GM12878 (cell line): ENCODE data around the gene TVP23C. TPM values are rescaled to one million over a fixed set of nuclear protein-coding genes. Genes with fewer than 3 reads are reported as not detected.

Experiments used
- ATAC-seq: fragments of 200-7000 bp; cut with Tn5 transposase; 3 replicates; pipeline ENCODE4 v1.9.1; 2020; ENCODE audit warnings: mild to moderate bottlenecking, moderate library complexity
- BruUV-seq: library from RNA; stranded (reverse); fragments of 400-500 nt; replicated peaks from 2 replicates; lab custom pipeline; 2021; lab: Mats Ljungman, UMichigan
- CTCF ChIA-PET: fragments of 300-600 bp; sonication (Branson Sonifier 250); formaldehyde crosslinking; extraction: SDS; loops from one replicate; lab custom pipeline; 2021; ENCODE audit warnings: inconsistent platforms; lab: Yijun Ruan, JAX
- POLR2A ChIA-PET: fragments of 350-600 bp; formaldehyde crosslinking; extraction: SDS; loops from one replicate; lab custom pipeline; 2021; ENCODE audit warnings: inconsistent platforms; lab: Charles Lee
- RAD21 ChIA-PET: fragments of 300-600 bp; sonication (Branson Sonifier 250); formaldehyde crosslinking; loops from one replicate; lab custom pipeline; 2023; ENCODE audit warnings: antibody characterized with exemption; ENCODE audit not compliant: unreplicated experiment; lab: Charles Lee
- SMC1A ChIA-PET: fragments of 300-600 bp; sonication (Branson Sonifier 250); formaldehyde crosslinking; loops from one replicate; lab custom pipeline; 2023; ENCODE audit not compliant: unreplicated experiment, uncharacterized antibody; lab: Charles Lee
- DNase-seq: peaks from one replicate; pipeline ENCODE4 v3.0.0-alpha.2; 2011; ENCODE audit warnings: low read depth, low spot score
- FAIRE-seq: peaks from 3 replicates; lab custom pipeline; 2011; peaks lifted over from hg19 to GRCh38; lab: Jason Lieb, UNC
- H2AFZ ChIP-seq: 2 replicates; pipeline ENCODE4 v1.6.0; 2011; ENCODE audit warnings: low read depth, low read length, control low read depth; ENCODE audit not compliant: control insufficient read depth
- H3K27ac ChIP-seq: 2 replicates; pipeline ENCODE4 v1.5.1; 2011; ENCODE audit warnings: control low read depth; ENCODE audit not compliant: control insufficient read depth, insufficient read depth
- H3K27me3 ChIP-seq, 2 experiments: replicated peaks in 1 of 2; 2 replicates each; pipeline versions ENCODE4 v1.6.0 to v1.6.1; 2011; ENCODE audit warnings: low read length in 1 of 2; ENCODE audit not compliant: control insufficient read depth in 2 of 2, insufficient read depth in 2 of 2
- H3K36me3 ChIP-seq, 2 experiments: 2 replicates each; pipeline ENCODE4 v1.5.1; 2011; ENCODE audit warnings: low read length in 1 of 2; ENCODE audit not compliant: control insufficient read depth in 2 of 2, insufficient read depth in 2 of 2
- H3K4me1 ChIP-seq: 2 replicates; pipeline ENCODE4 v1.6.1; 2011; ENCODE audit warnings: mild to moderate bottlenecking, low read length, moderate library complexity, mixed read lengths; ENCODE audit not compliant: control insufficient read depth, insufficient read depth
- H3K4me2 ChIP-seq: 2 replicates; pipeline ENCODE4 v1.6.0; 2011; ENCODE audit warnings: control low read depth; ENCODE audit not compliant: control insufficient read depth, insufficient read depth
- H3K4me3 ChIP-seq: fragments of 200-600 bp; sonication (generic); 2 replicates; pipeline ENCODE4 v1.5.1; 2016
- H3K79me2 ChIP-seq: 2 replicates; pipeline ENCODE4 v1.6.0; 2011; ENCODE audit warnings: low read length; ENCODE audit not compliant: control insufficient read depth, insufficient read depth
- H3K9ac ChIP-seq: 2 replicates; pipeline ENCODE4 v1.8.0; 2011; ENCODE audit warnings: low read length, control low read depth, mixed read lengths; ENCODE audit not compliant: control insufficient read depth, insufficient read depth
- H3K9me3 ChIP-seq: replicated peaks from 3 replicates; pipeline ENCODE4 v1.5.1; 2011; ENCODE audit warnings: mild to moderate bottlenecking, low read length; ENCODE audit not compliant: control insufficient read depth, insufficient read depth
- H4K20me1 ChIP-seq: 2 replicates; pipeline ENCODE4 v1.6.0; 2011; ENCODE audit not compliant: control insufficient read depth, insufficient read depth
- BCL3 ChIP-seq: IDR thresholded peaks from 2 replicates; pipeline ENCODE4 v1.6.1; 2011; ENCODE audit warnings: borderline replicate concordance, low read depth, mild to moderate bottlenecking, moderate library complexity, low read length; ENCODE audit not compliant: insufficient read depth, poor library complexity, severe bottlenecking
- CHD4 ChIP-seq: fragments of 200-600 bp; sonication (generic); IDR thresholded peaks from 2 replicates; pipeline ENCODE4 v1.6.1; 2016; ENCODE audit warnings: mild to moderate bottlenecking
- EZH2 ChIP-seq: IDR thresholded peaks from 2 replicates; pipeline ENCODE4 v1.6.1; 2012; ENCODE audit warnings: low read depth, mild to moderate bottlenecking, control low read depth, inconsistent platforms, low read length, borderline replicate concordance; ENCODE audit not compliant: control insufficient read depth
- GABPA ChIP-seq: IDR thresholded peaks from 2 replicates; pipeline ENCODE4 v1.6.1; 2014; ENCODE audit warnings: antibody characterized with exemption, low read depth, mild to moderate bottlenecking, inconsistent platforms
- NBN ChIP-seq: fragments of 450-650 bp; IDR thresholded peaks from 2 replicates; pipeline ENCODE4 v1.6.1; 2016
- NFXL1 ChIP-seq: fragments of 450-650 bp; IDR thresholded peaks from 2 replicates; pipeline ENCODE4 v1.6.1; 2017; ENCODE audit warnings: antibody characterized with exemption, mild to moderate bottlenecking, borderline replicate concordance
- NR2F1 ChIP-seq: fragments of 450-650 bp; conservative IDR thresholded peaks from 2 replicates; pipeline ENCODE4 v1.6.1; 2017; ENCODE audit warnings: mild to moderate bottlenecking
- POLR2A ChIP-seq: IDR thresholded peaks from 2 replicates; pipeline ENCODE4 v1.6.1; 2011; ENCODE audit warnings: low read depth, mild to moderate bottlenecking, low read length
- RCOR1 ChIP-seq: conservative IDR thresholded peaks from 2 replicates; pipeline ENCODE4 v1.6.1; 2012; ENCODE audit warnings: low read depth, low read length, improper control_type of control experiment
- ZNF274 ChIP-seq: IDR thresholded peaks from one replicate; pipeline ENCODE4 v1.8.0; 2011; ENCODE audit not compliant: insufficient read length, insufficient read depth
- WGBS: methylation state at CpG from one replicate; pipeline ENCODE4 v1.1.6; 2016; ENCODE audit warnings: low lambda C conversion rate; ENCODE audit not compliant: insufficient replicate concordance, insufficient coverage; ENCODE audit errors: missing lambda C conversion rate; 5-methylcytosine and 5-hydroxymethylcytosine counted together
- in situ Hi-C: fragments of 300-500 bp; cut with MboI; formaldehyde crosslinking; loops from 9 replicates; pipeline ENCODE4 v1.14.3; 2018; ENCODE audit warnings: mixed read lengths
- intact Hi-C: fragments of 100-400 bp; cut with micrococcal nuclease; formaldehyde crosslinking; loops from one replicate; pipeline ENCODE4 v1.14.2; 2022; ENCODE audit not compliant: unreplicated experiment
- polyA plus RNA-seq, 11 experiments: library from polyadenylated mRNA; depleted of rRNA in 4 of 11; unstranded in 6 of 11; stranded (reverse) in 5 of 11; fragments of >200 nt; fragmentation: Nextera tagmentation in 4 of 11; fragmentation: Illumina TruSeq in 1 of 11; extraction: Ambion mirVana in 4 of 11; extraction: Trizol in 1 of 11; gene quantifications; 1 replicate in 1 of 11; 2 replicates in 10 of 11; pipeline versions ENCODE4 v1.2.1 to v1.2.3, GENCODE V29; 2011 to 2016; ENCODE audit warnings: inconsistent platforms in 2 of 11, missing spikeins in 2 of 11, low read depth in 1 of 11
- total RNA-seq, 4 experiments: library from RNA; depleted of rRNA in 3 of 4; stranded (reverse); fragments of >200 nt in 3 of 4; fragmentation: Illumina TruSeq in 1 of 4; extraction: Trizol in 1 of 4; gene quantifications; 2 replicates each; pipeline versions ENCODE4 v1.2.1 to v1.2.3, GENCODE V29; 2013 to 2021

TVP23C gene
- total and polyA plus RNA-seq, 10 of the 15 experiments (the other 5 are each of a cell fraction or from before 2014, with no cell fraction given): 0.42 to 5.0 (median 2.7) TPM

DNA sequence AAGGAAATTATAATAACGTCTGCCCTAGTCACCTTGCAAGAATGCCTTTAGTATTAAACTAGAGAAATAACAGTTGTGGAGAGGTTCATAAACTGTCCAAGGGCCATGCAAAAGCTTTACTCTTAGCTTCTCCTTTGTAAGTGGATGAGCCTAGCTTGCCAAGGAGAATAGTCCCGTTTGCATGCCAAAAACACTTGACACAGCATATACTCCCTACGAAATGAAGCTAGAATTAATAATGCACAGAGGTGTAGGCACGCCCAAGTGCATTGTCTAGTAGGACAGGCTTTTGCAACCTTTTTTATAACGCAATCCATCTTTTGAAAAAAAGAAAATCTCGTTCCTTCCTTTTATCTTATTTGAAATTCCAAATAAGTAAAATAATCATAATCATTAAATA, 83.1 kb downstream of the TVP23C start:
- DNase-seq (no peak), ATAC-seq (no peak), FAIRE-seq (no peak)
- BruUV-seq: no TSS peak
- ChIA-PET SMC1A (no interaction called here), CTCF (interaction anchor here (2.2 kb wide), 1 partner anchor 23 kb away, joined by 6 read pairs; no protein-coding TSS in a partner anchor), RAD21 (no interaction called here), POLR2A (no interaction called here)
- 18% methylated on average over 6 of the region's 6 CpGs for WGBS
- in situ Hi-C loops (no loop called here), intact Hi-C loops (no loop called here)
- Histone ChIP-seq H3K27ac (no peak overlapping the region), H3K4me3 (no peak overlapping the region), H3K27me3 (no peaks in the 10 kb centered on the region), H3K9me3 (no peaks in the 10 kb centered on the region), H3K36me3 (no peaks in the 10 kb centered on the region), H3K4me1 (no peaks in the 10 kb centered on the region), H3K4me2 (no peak overlapping the region), H3K79me2 (no peaks in the 10 kb centered on the region), H3K9ac (no peak overlapping the region), H2AFZ (no peak overlapping the region), H4K20me1 (no peaks in the 10 kb centered on the region)
- no peak for TF ChIP-seq CHD4
- TF ChIP-seq NR2F1: no peak
- TF ChIP-seq NFXL1: no peak
- TF ChIP-seq ZNF274: no peak
- TF ChIP-seq RCOR1: no peak
- no peak for TF ChIP-seq NBN
- TF ChIP-seq EZH2: no peak
- no peak for TF ChIP-seq POLR2A
- TF ChIP-seq GABPA: no peak
- TF ChIP-seq BCL3: no peak
